GM23338 (cell line): ENCODE data around the gene L3HYPDH. TPM values are rescaled to one million over a fixed set of nuclear protein-coding genes. Genes with fewer than 3 reads are reported as not detected.

ENCODE experiments used
- ATAC-seq: fragments of 200-7000 bp; cut with Tn5 transposase; 3 replicates; pipeline ENCODE4 v1.9.1; 2020
- DNase-seq: peaks from one replicate; pipeline ENCODE4 v3.0.0-alpha.2; 2015; ENCODE audit warnings: low spot score
- H2AFZ ChIP-seq: fragments of 200-600 bp; sonication (generic); 2 replicates; pipeline ENCODE4 v1.8.0; 2016; ENCODE audit warnings: antibody characterized with exemption, mild to moderate bottlenecking, moderate library complexity
- H3F3A ChIP-seq: fragments of 200-600 bp; sonication (generic); replicated peaks from 2 replicates; pipeline ENCODE4 v1.8.0; 2017; ENCODE audit warnings: antibody characterized with exemption, mixed run types, low read depth
- H3K27ac ChIP-seq: fragments of 200-600 bp; sonication (generic); 2 replicates; pipeline ENCODE4 v1.6.1; 2016; ENCODE audit warnings: low read depth
- H3K27me3 ChIP-seq: fragments of 200-600 bp; sonication (generic); 2 replicates; pipeline ENCODE4 v1.8.0; 2016; ENCODE audit warnings: mild to moderate bottlenecking, mixed run types, moderate library complexity; ENCODE audit not compliant: insufficient read depth
- H3K36me3 ChIP-seq: fragments of 200-600 bp; sonication (generic); 2 replicates; pipeline ENCODE4 v1.8.0; 2016; ENCODE audit warnings: mild to moderate bottlenecking; ENCODE audit not compliant: insufficient read depth
- H3K4me1 ChIP-seq: fragments of 200-600 bp; sonication (generic); 2 replicates; pipeline ENCODE4 v1.8.0; 2016; ENCODE audit warnings: mild to moderate bottlenecking, moderate library complexity; ENCODE audit not compliant: insufficient read depth
- H3K4me2 ChIP-seq: fragments of 200-600 bp; sonication (generic); 2 replicates; pipeline ENCODE4 v1.7.1; 2017; ENCODE audit warnings: mixed run types
- H3K4me3 ChIP-seq: fragments of 200-600 bp; sonication (generic); 2 replicates; pipeline ENCODE4 v1.6.1; 2016; ENCODE audit warnings: mixed run types
- H3K79me2 ChIP-seq: fragments of 200-600 bp; sonication (generic); replicated peaks from 2 replicates; pipeline ENCODE4 v1.8.0; 2017; ENCODE audit warnings: mild to moderate bottlenecking; ENCODE audit not compliant: insufficient read depth
- H3K9me2 ChIP-seq: fragments of 200-600 bp; sonication (generic); 2 replicates; pipeline ENCODE4 v1.8.0; 2017; ENCODE audit not compliant: insufficient read depth
- H4K20me1 ChIP-seq: fragments of 200-600 bp; sonication (generic); replicated peaks from 2 replicates; pipeline ENCODE4 v1.8.0; 2017; ENCODE audit warnings: mild to moderate bottlenecking; ENCODE audit not compliant: insufficient read depth
- H3K27ac Mint-ChIP-seq: 2 replicates; pipeline ENCODE4 v1.8.0; 2020; ENCODE audit warnings: inconsistent platforms, mild to moderate bottlenecking, moderate library complexity, mixed read lengths
- H3K27me3 Mint-ChIP-seq: 3 replicates; pipeline ENCODE4 v1.8.0; 2022; ENCODE audit warnings: low read depth, mild to moderate bottlenecking, moderate library complexity, mixed read lengths, inconsistent platforms; ENCODE audit not compliant: insufficient read depth, poor library complexity
- H3K36me3 Mint-ChIP-seq: 3 replicates; pipeline ENCODE4 v1.8.0; 2021; ENCODE audit warnings: low read depth, mild to moderate bottlenecking, inconsistent platforms, moderate library complexity, mixed read lengths
- H3K4me1 Mint-ChIP-seq: 3 replicates; pipeline ENCODE4 v1.8.0; 2020; ENCODE audit warnings: mild to moderate bottlenecking, inconsistent platforms, mixed read lengths
- H3K4me3 Mint-ChIP-seq: 3 replicates; pipeline ENCODE4 v1.8.0; 2021; ENCODE audit warnings: moderate library complexity, mild to moderate bottlenecking, inconsistent platforms, mixed read lengths
- H3K9me3 Mint-ChIP-seq: 3 replicates; pipeline ENCODE4 v1.8.0; 2020; ENCODE audit warnings: moderate library complexity, mild to moderate bottlenecking, inconsistent platforms, mixed read lengths
- POLR2AphosphoS5 ChIP-seq: IDR thresholded peaks from 2 replicates; pipeline ENCODE4 v1.6.1; 2016; ENCODE audit warnings: antibody characterized with exemption, low read depth
- polyA plus RNA-seq: library from polyadenylated mRNA; unstranded; fragments of >200 nt; fragmentation: Nextera tagmentation; extraction: Ambion mirVana; gene quantifications from 2 replicates; pipeline ENCODE4 v1.2.1, GENCODE V29; 2016
- total RNA-seq: library from RNA; depleted of rRNA; stranded (reverse); fragments of >200 nt; shearing (Covaris generic); gene quantifications from 2 replicates; pipeline ENCODE4 v1.2.3, GENCODE V29; 2014; rRNA removed

L3HYPDH gene
- total and polyA plus RNA-seq, 2 experiments from 2014 or later: 18.6 to 24.8 TPM

- Histone ChIP-seq H3K4me3 (no peak overlapping the region), H3K27ac (no peak overlapping the region), H3K27me3 (no peaks in the 10 kb centered on the region), H2AFZ (peak overlapping the region; percentile 47; the same call in 1 of the 2 replicates), H3K4me2 (no peak overlapping the region), H4K20me1 (no peaks in the 10 kb centered on the region), H3K36me3 (no peaks in the 10 kb centered on the region), H3F3A (no peaks in the 10 kb centered on the region), H3K4me1 (no peaks in the 10 kb centered on the region), H3K79me2 (no peaks in the 10 kb centered on the region), H3K9me2 (no peaks in the 10 kb centered on the region)
- Mint-ChIP-seq H3K36me3 (no peaks in the 10 kb centered on the region), H3K27me3 (peaks cover 1% of the 10 kb centered on the region), H3K4me3 (no peak overlapping the region), H3K9me3 (no peaks in the 10 kb centered on the region; the same call in 2 of the 3 replicates), H3K27ac (no peak overlapping the region), H3K4me1 (peaks cover 11% of the 10 kb centered on the region; the same call in 2 of the 3 replicates)
- no peak for DNase-seq
- no peak for ATAC-seq
- no peak for TF ChIP-seq POLR2AphosphoS5
Observed at GRCh38 chr14:59424341-59425071, 59.7 kb downstream of the L3HYPDH start.

Other genes with a start within 250 kb of the L3HYPDH start
- 0.93 and 2.2 TPM in 2 replicates for gene GPR135, start 19.0 kb downstream of the L3HYPDH start, total RNA-seq
- 0.23 and 0.47 TPM in 2 replicates for gene GPR135, start 19.0 kb downstream of the L3HYPDH start, polyA plus RNA-seq
- 66.8 and 83.1 TPM in 2 replicates for gene JKAMP, start 109 bp upstream of the L3HYPDH start, total RNA-seq
- gene JKAMP, start 109 bp upstream of the L3HYPDH start, polyA plus RNA-seq: 26.0 and 31.6 TPM in 2 replicates
- not detected in 2 replicates for gene CCDC175, start 92.4 kb upstream of the L3HYPDH start, total RNA-seq
- 0.42 and 0.50 TPM in 2 replicates for gene CCDC175, start 92.4 kb upstream of the L3HYPDH start, polyA plus RNA-seq